Measurements from ENCODE around the gene MUC12. TPM values are rescaled to one million over a fixed set of nuclear protein-coding genes. Genes with fewer than 3 reads are reported as not detected.
"Not testable (repeated sequence)": the region's sequence is repeated elsewhere in the genome, so short reads cannot be mapped to it uniquely, and the experiment has no call there.

MUC12 gene
- total RNA-seq, 6 donors from 2014 or later: 0.69 to 2.1 (median 1.8) TPM; not detected in 3

DNA sequence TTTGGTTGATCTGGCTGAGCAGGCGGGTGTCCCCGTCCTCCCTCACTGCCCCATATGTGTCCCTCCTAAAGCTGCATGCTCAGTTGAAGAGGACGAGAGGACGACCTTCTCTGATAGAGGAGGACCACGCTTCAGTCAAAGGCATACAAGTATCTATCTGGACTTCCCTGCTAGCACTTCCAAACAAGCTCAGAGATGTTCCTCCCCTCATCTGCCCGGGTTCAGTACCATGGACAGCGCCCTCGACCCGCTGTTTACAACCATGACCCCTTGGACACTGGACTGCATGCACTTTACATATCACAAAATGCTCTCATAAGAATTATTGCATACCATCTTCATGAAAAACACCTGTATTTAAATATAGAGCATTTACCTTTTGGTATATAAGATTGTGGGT is 89.0 kb downstream of the MUC12 start:
- no peaks in the 10 kb centered on the region for H3K27me3 ChIP-seq
- DNase-seq (no peak), ATAC-seq (ENCODE audit: low FRiP score in 2 of 2) (peak; percentile 59 to 83)
- no peak overlapping the region for H3K27ac ChIP-seq
- H3K9me3 ChIP-seq: no peaks in the 10 kb centered on the region
- H3K36me3 ChIP-seq: no peaks in the 10 kb centered on the region
- TF ChIP-seq, protein P1, sequence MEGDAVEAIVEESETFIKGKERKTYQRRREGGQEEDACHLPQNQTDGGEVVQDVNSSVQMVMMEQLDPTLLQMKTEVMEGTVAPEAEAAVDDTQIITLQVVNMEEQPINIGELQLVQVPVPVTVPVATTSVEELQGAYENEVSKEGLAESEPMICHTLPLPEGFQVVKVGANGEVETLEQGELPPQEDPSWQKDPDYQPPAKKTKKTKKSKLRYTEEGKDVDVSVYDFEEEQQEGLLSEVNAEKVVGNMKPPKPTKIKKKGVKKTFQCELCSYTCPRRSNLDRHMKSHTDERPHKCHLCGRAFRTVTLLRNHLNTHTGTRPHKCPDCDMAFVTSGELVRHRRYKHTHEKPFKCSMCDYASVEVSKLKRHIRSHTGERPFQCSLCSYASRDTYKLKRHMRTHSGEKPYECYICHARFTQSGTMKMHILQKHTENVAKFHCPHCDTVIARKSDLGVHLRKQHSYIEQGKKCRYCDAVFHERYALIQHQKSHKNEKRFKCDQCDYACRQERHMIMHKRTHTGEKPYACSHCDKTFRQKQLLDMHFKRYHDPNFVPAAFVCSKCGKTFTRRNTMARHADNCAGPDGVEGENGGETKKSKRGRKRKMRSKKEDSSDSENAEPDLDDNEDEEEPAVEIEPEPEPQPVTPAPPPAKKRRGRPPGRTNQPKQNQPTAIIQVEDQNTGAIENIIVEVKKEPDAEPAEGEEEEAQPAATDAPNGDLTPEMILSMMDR (IDR thresholded peaks at IDR 0.05): no peak
- TF ChIP-seq POLR2AphosphoS5 (IDR thresholded peaks at IDR 0.05) (no peak), EP300 (IDR thresholded peaks at IDR 0.05) (no peak), POLR2A (IDR thresholded peaks at IDR 0.05) (no peak)
- 22 to 27% methylated on average over 8 to 9 of the region's 9 CpGs for WGBS, 2 donors
- no peaks in the 10 kb centered on the region for H3K4me1 ChIP-seq
- H3K4me3 ChIP-seq: no peak overlapping the region

DNA sequence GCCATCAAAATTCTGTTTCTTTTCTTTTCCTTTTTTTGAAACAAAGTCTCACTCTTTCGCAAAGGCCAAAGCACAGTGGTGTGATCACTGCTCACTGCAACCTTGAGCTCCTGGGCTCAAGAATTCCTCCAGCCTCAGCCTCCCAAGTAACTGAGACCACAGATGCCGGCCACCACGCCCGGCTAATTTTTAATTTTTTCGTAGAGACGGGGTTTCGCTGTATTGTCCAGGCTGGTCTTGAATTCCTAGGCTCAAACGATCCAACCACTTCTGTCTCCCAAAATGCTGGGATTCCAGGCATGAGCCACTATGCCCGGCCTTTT is 90.2 kb downstream of the MUC12 start:
- no peak overlapping the region for H3K27ac ChIP-seq
- TF ChIP-seq EP300 (IDR thresholded peaks at IDR 0.05) (no peak), POLR2A (IDR thresholded peaks at IDR 0.05) (no peak)
- TF ChIP-seq, protein P1 (IDR thresholded peaks at IDR 0.05): no peak
- no peak overlapping the region for H3K4me3 ChIP-seq
- ATAC-seq (ENCODE audit: low FRiP score in 2 of 2) (no peak), DNase-seq (no peak)
- H3K27me3 ChIP-seq: no peaks in the 10 kb centered on the region
- no peaks in the 10 kb centered on the region for H3K9me3 ChIP-seq
- H3K4me1 ChIP-seq: no peaks in the 10 kb centered on the region
- H3K36me3 ChIP-seq: no peaks in the 10 kb centered on the region
- WGBS, 2 donors: 24 to 29% methylated on average over 9 of the region's 9 CpGs

DNA sequence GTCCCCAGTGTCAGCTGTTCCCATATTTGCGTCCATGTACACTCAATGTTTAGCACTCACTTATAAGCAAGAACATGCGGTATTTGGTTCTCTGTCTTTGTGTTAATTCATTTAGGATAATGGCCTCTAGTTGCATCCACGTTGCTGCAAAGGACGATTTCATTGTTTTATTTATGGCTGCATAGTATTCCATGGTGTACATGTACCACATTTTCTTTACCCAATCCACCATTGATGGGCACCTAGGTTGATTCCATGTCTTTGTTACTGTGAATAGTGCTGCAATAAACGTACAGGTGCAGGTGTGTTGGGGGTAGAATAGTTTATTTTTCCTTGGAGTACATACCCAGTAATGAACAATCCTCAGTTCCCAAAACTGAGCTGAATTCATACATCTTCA is 91.6 kb downstream of the MUC12 start:
- ATAC-seq (ENCODE audit: low FRiP score in 2 of 2) (no peak), DNase-seq (no peak)
- Histone ChIP-seq H3K4me1 (no peaks in the 10 kb centered on the region), H3K9me3 (no peaks in the 10 kb centered on the region), H3K4me3 (no peak overlapping the region), H3K27me3 (no peaks in the 10 kb centered on the region), H3K27ac (no peak overlapping the region), H3K36me3 (no peaks in the 10 kb centered on the region)
- TF ChIP-seq, protein P1 (IDR thresholded peaks at IDR 0.05): no peak
- TF ChIP-seq POLR2A (IDR thresholded peaks at IDR 0.05) (no peak), EP300 (IDR thresholded peaks at IDR 0.05) (no peak), POLR2AphosphoS5 (IDR thresholded peaks at IDR 0.05) (no peak)
- WGBS, 2 donors: 74 to 79% methylated on average over 5 of the region's 5 CpGs

DNA sequence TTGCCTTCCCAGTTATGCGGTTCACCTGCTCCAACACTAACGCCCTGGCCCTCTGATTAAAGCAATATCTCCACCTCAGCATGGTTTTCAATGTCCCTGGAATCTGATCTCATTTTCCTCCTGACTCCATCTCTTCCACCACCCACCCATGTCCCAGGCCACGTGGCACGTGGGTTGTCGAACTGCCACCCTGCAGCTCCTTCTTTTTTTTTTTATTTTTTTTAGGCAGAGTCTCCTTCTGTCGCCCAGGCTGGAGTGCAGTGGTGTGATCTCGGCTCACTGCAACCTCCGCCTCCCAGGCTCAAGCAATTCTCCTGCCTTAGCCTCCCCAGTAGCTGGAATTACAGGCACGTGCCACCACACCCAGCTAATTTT is 94.8 kb downstream of the MUC12 start:
- not testable (repeated sequence) for H3K27ac ChIP-seq; ATAC-seq (ENCODE audit: low FRiP score in 2 of 2); H3K27me3 ChIP-seq; H3K9me3 ChIP-seq; DNase-seq; H3K36me3 ChIP-seq; H3K4me1 ChIP-seq; H3K4me3 ChIP-seq
- WGBS, 2 donors: 64 to 74% methylated on average over 9 of the region's 9 CpGs

DNA sequence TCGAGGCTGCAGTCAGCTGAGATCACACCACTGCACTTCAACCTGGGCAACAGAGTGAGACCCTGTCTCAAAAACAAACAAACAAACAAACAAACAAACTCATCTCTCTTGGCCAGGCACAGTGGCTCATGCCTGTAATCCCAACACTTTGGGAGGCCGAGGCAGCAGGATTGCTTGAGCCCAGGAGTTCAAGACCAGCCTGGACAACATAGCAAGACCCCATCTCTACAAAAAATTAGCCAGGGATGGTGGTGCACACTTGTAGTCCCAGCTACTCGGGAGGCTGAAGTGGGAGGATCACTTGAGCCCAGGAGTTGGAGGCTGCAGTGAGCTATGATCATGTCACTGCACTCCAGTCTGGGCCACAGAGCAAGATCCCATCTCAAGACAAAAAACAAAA is 95.8 kb downstream of the MUC12 start:
- not testable (repeated sequence) for H3K27ac ChIP-seq; H3K9me3 ChIP-seq; H3K27me3 ChIP-seq; DNase-seq; H3K4me3 ChIP-seq; H3K36me3 ChIP-seq; ATAC-seq (ENCODE audit: low FRiP score in 2 of 2); H3K4me1 ChIP-seq
- WGBS, 2 donors: 79 to 82% methylated on average over 3 of the region's 3 CpGs

DNA sequence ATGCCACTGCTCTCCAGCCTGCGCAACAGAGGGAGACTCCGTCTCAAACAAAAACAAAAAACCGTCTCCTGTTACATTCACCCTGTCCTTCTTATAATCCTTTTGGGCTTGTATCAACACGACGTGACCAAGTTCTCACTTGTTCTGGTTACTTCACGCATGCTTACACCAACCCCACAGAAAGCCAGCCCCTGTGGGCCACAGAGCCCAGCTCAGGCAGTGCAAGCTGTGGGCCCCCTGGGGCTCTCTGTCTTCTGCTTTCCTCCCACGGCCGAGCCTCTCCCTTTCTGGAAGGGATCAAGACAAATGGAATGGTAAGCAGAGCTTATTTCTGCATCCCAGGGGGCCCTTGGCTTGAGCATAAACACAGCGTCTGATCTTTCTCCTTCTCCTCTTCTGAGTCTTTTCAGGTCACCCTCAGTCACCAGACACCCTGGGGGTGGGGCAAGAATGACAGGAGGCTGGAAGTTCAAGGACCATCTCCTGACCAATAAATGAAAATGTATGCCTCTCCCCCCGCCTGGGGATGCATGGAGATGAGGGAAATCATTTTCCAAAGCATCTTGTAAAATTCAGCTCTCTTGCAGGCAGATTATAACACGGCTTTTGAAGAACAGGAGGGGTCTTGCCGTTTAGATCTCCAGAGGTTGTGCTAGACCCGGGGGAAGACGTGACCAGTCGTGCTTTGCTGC is 96.9 kb downstream of the MUC12 start:
- Histone ChIP-seq H3K27me3 (no peaks in the 10 kb centered on the region), H3K36me3 (no peaks in the 10 kb centered on the region), H3K4me1 (no peaks in the 10 kb centered on the region), H3K27ac (no peak overlapping the region), H3K4me3 (no peak overlapping the region), H3K9me3 (no peaks in the 10 kb centered on the region)
- DNase-seq (no peak), ATAC-seq (ENCODE audit: low FRiP score in 2 of 2) (no peak)
- WGBS, 2 donors: 28 to 42% methylated on average over 9 to 15 of the region's 15 CpGs
- TF ChIP-seq, protein P1 (IDR thresholded peaks at IDR 0.05): no peak
- no peak for TF ChIP-seq POLR2AphosphoS5 (IDR thresholded peaks at IDR 0.05)
- no peak for TF ChIP-seq EP300 (IDR thresholded peaks at IDR 0.05)
- TF ChIP-seq POLR2A (IDR thresholded peaks at IDR 0.05): no peak
